Ovary (tissue), 9 donors: ENCODE results near the gene PSMD1. TPM values are rescaled to one million over a fixed set of nuclear protein-coding genes. Genes with fewer than 3 reads are reported as not detected.
"Not testable (repeated sequence)": the region's sequence is repeated elsewhere in the genome, so short reads cannot be mapped to it uniquely, and the experiment has no call there.

ENCODE experiments used
- DNase-seq, 5 donors: peaks; one replicate each; pipeline ENCODE4 v3.0.0-alpha.2; 2019 to 2020
- H3K27ac ChIP-seq, 2 donors: fragments of 200-600 bp; one replicate each; pipeline versions ENCODE4 v1.5.1 to v1.8.0; 2019 to 2022
- H3K27me3 ChIP-seq: fragments of 200-600 bp; one replicate; pipeline ENCODE4 v1.8.0; 2022
- H3K36me3 ChIP-seq: fragments of 200-600 bp; sonication (generic); one replicate; pipeline ENCODE4 v1.5.1; 2019
- H3K4me1 ChIP-seq: one replicate; pipeline ENCODE4 v1.8.1; 2013; ENCODE audit warnings: mild to moderate bottlenecking, moderate library complexity; ENCODE audit not compliant: insufficient read depth
- H3K4me3 ChIP-seq: fragments of 200-600 bp; sonication (generic); one replicate; pipeline ENCODE4 v1.5.1; 2017
- H3K9me3 ChIP-seq, 2 donors: fragments of 200-600 bp in 1 of 2; sonication (generic) in 1 of 2; one replicate each; pipeline versions ENCODE4 v1.5.1 to v1.8.1; 2013 to 2019; ENCODE audit warnings: mild to moderate bottlenecking in 1 of 2, moderate library complexity in 1 of 2
- CTCF ChIP-seq, 3 donors: fragments of 450-650 bp in 2 of 3; fragments of 200-600 bp in 1 of 3; IDR thresholded peaks; one replicate each; pipeline versions ENCODE4 v1.5.1 to v1.8.0; 2016 to 2022; ENCODE audit warnings: antibody characterized with exemption in 3 of 3, mild to moderate bottlenecking in 1 of 3
- EP300 ChIP-seq: sonication (generic); formaldehyde crosslinking; IDR thresholded peaks from one replicate; pipeline ENCODE4 v1.6.1; 2017; ENCODE audit warnings: antibody characterized with exemption
- POLR2A ChIP-seq: fragments of 450-650 bp; IDR thresholded peaks from one replicate; pipeline ENCODE4 v1.6.1; 2017; ENCODE audit warnings: antibody characterized with exemption, mild to moderate bottlenecking, moderate library complexity
- WGBS, 3 donors: extraction: QIAGEN DNeasy Blood & Tissue Kit in 1 of 3; methylation state at CpG; one replicate each; pipeline versions ENCODE4 v1.1.5 to v1.1.7; 2013 to 2017; 5-methylcytosine and 5-hydroxymethylcytosine counted together
- intact Hi-C, 4 donors: fragments of 100-400 bp; cut with DNase I; formaldehyde crosslinking; loops; one replicate each; pipeline versions ENCODE4 v1.11.0 to v1.15.1; 2022 to 2023
- polyA plus RNA-seq, 2 donors: library from polyadenylated mRNA; stranded (reverse); fragments of 200-250 nt in 1 of 2; fragments of 350-450 nt in 1 of 2; fragmentation: Illumina TruSeq in 1 of 2; extraction: RNeasy Lipid Tissue Mini Kit (QIAGEN cat#74804) in 1 of 2; gene quantifications; one replicate each; pipeline ENCODE4 v1.2.3, GENCODE V29; 2013 to 2014
- total RNA-seq, 7 donors: library from RNA; depleted of rRNA in 2 of 7; stranded (reverse); fragments of >200 nt in 2 of 7; fragmentation: NEBNext Ultra II Directional in 3 of 7; extraction: Animal tissue kit (Norgen Biotek cat#: 25700) in 3 of 7; gene quantifications; one replicate each; pipeline versions ENCODE4 v1.1.0 to v1.2.4, GENCODE V29; 2016 to 2023
- donor health status: DM: no; HTN: no; CAD: no; lungs with moderate emphysema.
- donor health status: DM: no; HTN: no; CAD: no.
- donor health status: Bipolar disorder and iron deficiency.
- donor health status: DM: yes; HTN: yes; CAD: no.
- donor health status: DM: no; HTN: no; CAD: no.
- donor health status: DM: yes; HTN: yes; CAD: no.

Gene PSMD1
- total and polyA plus RNA-seq, 9 donors = 19.0 to 73.2 (median 57.8) TPM

GRCh38 chr2:231084565-231084964 lies 27.9 kb downstream of the PSMD1 start:
- 89 to 96% (median 93%) methylated on average over 1 of the region's 1 CpG for WGBS, 3 donors
- Histone ChIP-seq H3K4me1 (no peaks in the 10 kb centered on the region), H3K27ac (no peak overlapping the region), H3K9me3 (no peaks in the 10 kb centered on the region), H3K4me3 (no peak overlapping the region), H3K27me3 (no peaks in the 10 kb centered on the region), H3K36me3 (no peaks in the 10 kb centered on the region)
- no peak for DNase-seq
- intact Hi-C loops = no loop called here
- TF ChIP-seq POLR2A (no peak), EP300 (no peak), CTCF (IDR thresholded peaks at IDR 0.05) (no peak)

GRCh38 chr2:231088754-231089153 lies 32.1 kb downstream of the PSMD1 start:
- TF ChIP-seq POLR2A = no peak
- TF ChIP-seq EP300 = no peak
- H3K9me3 ChIP-seq = no peaks in the 10 kb centered on the region
- no peaks in the 10 kb centered on the region for H3K27me3 ChIP-seq
- intact Hi-C loops = no loop called here
- no peak overlapping the region for H3K4me3 ChIP-seq
- WGBS, 3 donors = 46 to 60% (median 47%) methylated on average over 4 of the region's 4 CpGs
- DNase-seq = no peak
- H3K4me1 ChIP-seq = no peaks in the 10 kb centered on the region
- H3K27ac ChIP-seq = no peak overlapping the region
- H3K36me3 ChIP-seq = no peaks in the 10 kb centered on the region

- no peak for TF ChIP-seq POLR2A
- TF ChIP-seq CTCF (IDR thresholded peaks at IDR 0.05) = no peak
- no peak for TF ChIP-seq EP300
- Histone ChIP-seq H3K4me1 (no peaks in the 10 kb centered on the region), H3K9me3 (peaks cover 0 to 4% of the 10 kb centered on the region in 2 donors), H3K36me3 (no peaks in the 10 kb centered on the region), H3K27me3 (no peaks in the 10 kb centered on the region), H3K27ac (no peak overlapping the region), H3K4me3 (no peak overlapping the region)
- intact Hi-C loops = no loop called here
- 92 to 96% (median 92%) methylated on average over 5 of the region's 5 CpGs for WGBS, 3 donors
- DNase-seq = no peak
Observed at GRCh38 chr2:231093933-231094332, 37.3 kb downstream of the PSMD1 start.

- Histone ChIP-seq H3K27me3 (no peaks in the 10 kb centered on the region), H3K36me3 (no peaks in the 10 kb centered on the region), H3K4me1 (no peaks in the 10 kb centered on the region), H3K27ac (no peak overlapping the region), H3K9me3 (peaks cover 0 to 5% of the 10 kb centered on the region in 2 donors), H3K4me3 (no peak overlapping the region)
- intact Hi-C loops = no loop called here
- no peak for DNase-seq
- TF ChIP-seq POLR2A = no peak
- no peak for TF ChIP-seq EP300
- TF ChIP-seq CTCF (IDR thresholded peaks at IDR 0.05) = no peak
- 92 to 96% (median 95%) methylated on average over 4 of the region's 4 CpGs for WGBS, 3 donors
Observed at GRCh38 chr2:231094736-231095346, 38.2 kb downstream of the PSMD1 start.

GRCh38 chr2:231099918-231100317 lies 43.3 kb downstream of the PSMD1 start:
- Histone ChIP-seq H3K4me1 (no peaks in the 10 kb centered on the region), H3K27me3 (no peaks in the 10 kb centered on the region), H3K9me3 (peaks cover 0 to 8% of the 10 kb centered on the region in 2 donors), H3K27ac (no peak overlapping the region), H3K4me3 (no peak overlapping the region), H3K36me3 (no peaks in the 10 kb centered on the region)
- 94 to 97% (median 95%) methylated on average over 8 of the region's 8 CpGs for WGBS, 3 donors
- intact Hi-C loops = loop anchor here (5.0 to 10.0 kb wide), 5 partner anchors 92 to 352 kb away; partner anchors contain the start of gene ARMC9 (in 1 of the 4)
- DNase-seq = peak in 2 of 5 donors; percentile 29 to 37
- no peak for TF ChIP-seq CTCF (IDR thresholded peaks at IDR 0.05)

- not testable (repeated sequence) for H3K4me3 ChIP-seq, H3K9me3 ChIP-seq, H3K27ac ChIP-seq, DNase-seq, H3K4me1 ChIP-seq, H3K36me3 ChIP-seq, H3K27me3 ChIP-seq
- 96 to 100% (median 98%) methylated on average over 2 of the region's 2 CpGs for WGBS, 3 donors
- intact Hi-C loops = loop anchor here (5.0 to 10.0 kb wide), 5 partner anchors 92 to 352 kb away; partner anchors contain the start of gene ARMC9 (in 1 of the 4)
Observed at GRCh38 chr2:231100321-231100720, 43.7 kb downstream of the PSMD1 start.
